ENCODE measurements around the gene OBSL1.

- TF ChIP-seq CTCF (conservative IDR thresholded peaks at IDR 0.05; ENCODE audit: low read length) (no peak), EZH2phosphoT487 (IDR thresholded peaks at IDR 0.05; ENCODE audit: borderline replicate concordance) (no peak)
Measured at GRCh38 chr2:219517954-219518778, 53.2 kb downstream of the OBSL1 start.
